ENCODE results near the gene RIBC2. TPM values are rescaled to one million over a fixed set of nuclear protein-coding genes. Genes with fewer than 3 reads are reported as not detected.

The RIBC2 gene
- total and polyA plus RNA-seq, 9 of the 15 experiments (the other 6 are each of a cell fraction or from before 2014, with no cell fraction given), result not detected

- BruUV-seq (replicated peaks), result no TSS peak
- POLR2A ChIA-PET, result interaction anchor here (1.3 kb wide), 1 partner anchor 32 kb away, joined by 4 read pairs; the partner anchor contains the start of gene FBLN1
- no peaks in the 10 kb centered on the region for H3K9me1 ChIP-seq (ENCODE audit: control insufficient read depth, insufficient read depth, low read length)
- no peak for TF ChIP-seq ZNF282 (CRISPR knock-in tag; IDR thresholded peaks at IDR 0.05)
- no peak for TF ChIP-seq ZBTB43 (CRISPR knock-in tag; IDR thresholded peaks at IDR 0.05)
- no peak for TF ChIP-seq CHAMP1 (IDR thresholded peaks at IDR 0.05)
- no peak for TF ChIP-seq SREBF1 (IDR thresholded peaks at IDR 0.05; ENCODE audit: borderline replicate concordance, low read depth, low read length)
- no peak for TF ChIP-seq HSF4 (CRISPR knock-in tag; IDR thresholded peaks at IDR 0.05; ENCODE audit: borderline replicate concordance)
- no peak for TF ChIP-seq ATF7 (IDR thresholded peaks at IDR 0.05)
- no peak for TF ChIP-seq EGR1 (conservative IDR thresholded peaks at IDR 0.05)
- no peak for TF ChIP-seq EP400 (IDR thresholded peaks at IDR 0.05)
- TF ChIP-seq ZNF212 (CRISPR knock-in tag; IDR thresholded peaks at IDR 0.05), result no peak
- TF ChIP-seq MXD1 (CRISPR knock-in tag; IDR thresholded peaks at IDR 0.05; ENCODE audit: borderline replicate concordance, poor library complexity, severe bottlenecking), result no peak
- no peak for TF ChIP-seq HIVEP1 (CRISPR knock-in tag; IDR thresholded peaks at IDR 0.05)
- TF ChIP-seq TAL1 (IDR thresholded peaks at IDR 0.05), result no peak
- no peak for TF ChIP-seq SIRT6 (IDR thresholded peaks at IDR 0.05; ENCODE audit: low read depth, low read length)
- no peak for TF ChIP-seq MAFG (tag; conservative IDR thresholded peaks at IDR 0.05)
- TF ChIP-seq CBX5 (IDR thresholded peaks at IDR 0.05; ENCODE audit: borderline replicate concordance, low read depth), result no peak
- no peak for TF ChIP-seq ZNF146 (CRISPR knock-in tag; IDR thresholded peaks at IDR 0.05; ENCODE audit: unreplicated experiment)
- TF ChIP-seq USF1 (CRISPR knock-in tag; IDR thresholded peaks at IDR 0.05), result no peak
- TF ChIP-seq MAFK (IDR thresholded peaks at IDR 0.05; ENCODE audit: low read length), result no peak
- H4K20me1 ChIP-seq (replicated peaks; ENCODE audit: control insufficient read depth, insufficient read depth, low read length), result no peaks in the 10 kb centered on the region
- H3K4me2 ChIP-seq (ENCODE audit: insufficient read depth, low read length), result no peak overlapping the region
- in situ Hi-C loops (cut with MboI), result no loop called here
- H3K27me3 ChIP-seq (ENCODE audit: control insufficient read depth in 2 of 2, insufficient read depth in 2 of 2, low read length in 2 of 2), result peaks cover 0 to 6% of the 10 kb centered on the region in 2 experiments; a peak in 2 of 5 replicates
- ATAC-seq (no peak), FAIRE-seq (no peak), DNase-seq (ENCODE audit: extremely low read depth in 1 of 4, low spot score in 3 of 4) (no peak)
- no peaks in the 10 kb centered on the region for H3K36me3 ChIP-seq (ENCODE audit: control insufficient read depth, insufficient read depth, low read length)
- no peak overlapping the region for H3K4me3 ChIP-seq
- intact Hi-C loops (cut with micrococcal nuclease), result no loop called here
- H3K9ac ChIP-seq (ENCODE audit: insufficient read depth in 1 of 2, low read depth in 2 of 2, low read length in 2 of 2), result no peak overlapping the region
- H2AFZ ChIP-seq (ENCODE audit: low read depth, low read length), result no peak overlapping the region
- CTCF ChIA-PET (ENCODE audit: low intra/inter-chr PET ratio), result no interaction called here
- no peak overlapping the region for H3K27ac ChIP-seq (ENCODE audit: extremely low read depth, low read depth, low read length)
- H3K4me1 ChIP-seq (replicated peaks in 1 of 2; ENCODE audit: control insufficient read depth in 2 of 2, insufficient read depth in 2 of 2, low read length in 2 of 2), result no peaks in the 10 kb centered on the region
- WGBS (ENCODE audit: insufficient coverage, low coverage, missing lambda C conversion rate), result 3% methylated on average over 8 of the region's 11 CpGs
- H3K9me3 ChIP-seq (replicated peaks; ENCODE audit: control insufficient read depth, insufficient read depth, low read depth, low read length), result no peaks in the 10 kb centered on the region
- no peaks in the 10 kb centered on the region for H3K79me2 ChIP-seq (ENCODE audit: control insufficient read depth, insufficient read depth, low read length)
Observed at GRCh38 chr22:45470871-45471270, 57.4 kb downstream of the RIBC2 start.
